Stomach (tissue), 9 donors: ENCODE measurements around the gene ADAMTSL3. TPM values are rescaled to one million over a fixed set of nuclear protein-coding genes. Genes with fewer than 3 reads are reported as not detected.

Experiments
- DNase-seq, 2 donors: peaks; one replicate each; pipeline versions ENCODE4 v3.0.0 to v3.0.0-alpha.2; 2013 to 2019
- H3K27ac ChIP-seq, 5 donors: fragments of 200-600 bp in 4 of 5; sonication (generic) in 4 of 5; one replicate each; pipeline ENCODE4 v1.5.1; 2013 to 2019; ENCODE audit warnings: mild to moderate bottlenecking in 1 of 5, moderate library complexity in 1 of 5
- H3K27me3 ChIP-seq, 3 donors: fragments of 200-600 bp; sonication (generic); one replicate each; pipeline ENCODE4 v1.5.1; 2017 to 2019; ENCODE audit warnings: mixed run types in 1 of 3
- H3K36me3 ChIP-seq, 4 donors: fragments of 200-600 bp; sonication (generic); 1 replicate in 3 of 4; 2 replicates in 1 of 4; pipeline ENCODE4 v1.5.1; 2016 to 2019
- H3K4me1 ChIP-seq, 4 donors: fragments of 200-600 bp; sonication (generic); one replicate each; pipeline ENCODE4 v1.5.1; 2016 to 2019
- H3K4me3 ChIP-seq, 4 donors: fragments of 200-600 bp; sonication (generic) in 3 of 4; one replicate each; pipeline ENCODE4 v1.5.1; 2016 to 2019; ENCODE audit warnings: mild to moderate bottlenecking in 1 of 4
- H3K9me3 ChIP-seq, 4 donors: fragments of 200-600 bp; sonication (generic); one replicate each; pipeline ENCODE4 v1.5.1; 2016 to 2019
- EP300 ChIP-seq: sonication (generic); formaldehyde crosslinking; IDR thresholded peaks from one replicate; pipeline ENCODE4 v1.6.1; 2017; ENCODE audit warnings: antibody characterized with exemption
- POLR2A ChIP-seq, 4 donors: fragments of 450-650 bp; IDR thresholded peaks; one replicate each; pipeline ENCODE4 v1.6.1; 2016; ENCODE audit warnings: antibody characterized with exemption in 4 of 4, control low read depth in 2 of 4, mild to moderate bottlenecking in 1 of 4, moderate library complexity in 1 of 4
- POLR2AphosphoS5 ChIP-seq, 3 donors: sonication (generic); formaldehyde crosslinking; IDR thresholded peaks; one replicate each; pipeline ENCODE4 v1.6.1; 2016; ENCODE audit warnings: antibody characterized with exemption in 3 of 3
- WGBS, 5 donors: extraction: QIAGEN DNeasy Blood & Tissue Kit in 3 of 5; methylation state at CpG; one replicate each; pipeline versions ENCODE4 v1.1.5 to v1.1.7; 2013 to 2018; 5-methylcytosine and 5-hydroxymethylcytosine counted together
- intact Hi-C: fragments of 100-400 bp; cut with DNase I; formaldehyde crosslinking; loops from one replicate; pipeline ENCODE4 v1.15.1; 2023; ENCODE audit warnings: low total_unique reads
- polyA plus RNA-seq, 3 donors: library from polyadenylated mRNA; stranded (reverse); fragments of 200-250 nt; gene quantifications; one replicate each; pipeline ENCODE4 v1.2.3, GENCODE V29; 2013
- total RNA-seq, 5 donors: library from RNA; depleted of rRNA; stranded (reverse); fragments of >200 nt; gene quantifications; one replicate each; pipeline versions ENCODE4 v1.1.0 to v1.2.3, GENCODE V29; 2014 to 2016
- TF ChIP-seq, protein P1 (sequence below), 7 experiments: fragments of 450-650 bp in 4 of 7; fragments of 200-600 bp in 3 of 7; sonication (generic) in 3 of 7; IDR thresholded peaks; one replicate each; pipeline ENCODE4 v1.5.1; 2016 to 2019; ENCODE audit warnings: antibody characterized with exemption in 7 of 7, control low read depth in 2 of 7, mild to moderate bottlenecking in 1 of 7
- donor health status: healthy with polysubstance abuse.
- donor health status: Bipolar disorder and iron deficiency.
- donor health status: healthy.

ADAMTSL3 gene
- total and polyA plus RNA-seq, 8 donors, result 1.1 to 54.9 (median 6.0) TPM

GRCh38 chr15:83717010-83717409 is 63.1 kb downstream of the ADAMTSL3 start:
- no peaks in the 10 kb centered on the region for H3K27me3 ChIP-seq
- H3K4me3 ChIP-seq, result no peak overlapping the region
- intact Hi-C loops, result no loop called here
- no peaks in the 10 kb centered on the region for H3K4me1 ChIP-seq
- TF ChIP-seq POLR2A (IDR thresholded peaks at IDR 0.05) (no peak), POLR2AphosphoS5 (IDR thresholded peaks at IDR 0.05) (no peak), EP300 (no peak)
- TF ChIP-seq, protein P1, sequence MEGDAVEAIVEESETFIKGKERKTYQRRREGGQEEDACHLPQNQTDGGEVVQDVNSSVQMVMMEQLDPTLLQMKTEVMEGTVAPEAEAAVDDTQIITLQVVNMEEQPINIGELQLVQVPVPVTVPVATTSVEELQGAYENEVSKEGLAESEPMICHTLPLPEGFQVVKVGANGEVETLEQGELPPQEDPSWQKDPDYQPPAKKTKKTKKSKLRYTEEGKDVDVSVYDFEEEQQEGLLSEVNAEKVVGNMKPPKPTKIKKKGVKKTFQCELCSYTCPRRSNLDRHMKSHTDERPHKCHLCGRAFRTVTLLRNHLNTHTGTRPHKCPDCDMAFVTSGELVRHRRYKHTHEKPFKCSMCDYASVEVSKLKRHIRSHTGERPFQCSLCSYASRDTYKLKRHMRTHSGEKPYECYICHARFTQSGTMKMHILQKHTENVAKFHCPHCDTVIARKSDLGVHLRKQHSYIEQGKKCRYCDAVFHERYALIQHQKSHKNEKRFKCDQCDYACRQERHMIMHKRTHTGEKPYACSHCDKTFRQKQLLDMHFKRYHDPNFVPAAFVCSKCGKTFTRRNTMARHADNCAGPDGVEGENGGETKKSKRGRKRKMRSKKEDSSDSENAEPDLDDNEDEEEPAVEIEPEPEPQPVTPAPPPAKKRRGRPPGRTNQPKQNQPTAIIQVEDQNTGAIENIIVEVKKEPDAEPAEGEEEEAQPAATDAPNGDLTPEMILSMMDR (IDR thresholded peaks at IDR 0.05), result no peak
- no peak for DNase-seq
- no peaks in the 10 kb centered on the region for H3K36me3 ChIP-seq
- no peaks in the 10 kb centered on the region for H3K9me3 ChIP-seq
- no peak overlapping the region for H3K27ac ChIP-seq

DNA sequence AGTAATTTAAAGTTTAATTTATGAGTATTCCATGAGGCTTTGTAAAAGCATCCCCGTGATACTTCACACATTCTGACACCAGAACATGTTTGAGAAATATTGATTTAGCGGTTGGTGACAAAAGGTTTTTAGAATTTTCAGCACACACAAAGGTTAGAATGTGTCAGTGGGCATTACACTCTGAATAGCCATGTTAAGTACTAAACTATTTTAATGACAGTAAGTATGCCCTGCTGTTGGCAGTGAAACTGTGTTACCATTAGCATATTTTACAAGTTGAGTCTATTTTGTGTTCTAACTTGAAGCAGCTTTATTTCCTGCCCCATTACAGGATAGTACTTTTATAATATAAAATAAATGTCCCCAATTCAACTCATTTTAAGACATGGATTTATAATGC is 66.5 kb downstream of the ADAMTSL3 start:
- H3K27me3 ChIP-seq, result no peaks in the 10 kb centered on the region
- no peak overlapping the region for H3K4me3 ChIP-seq
- WGBS, 5 donors, result 80 to 90% (median 84%) methylated on average over 2 of the region's 2 CpGs
- no peaks in the 10 kb centered on the region for H3K36me3 ChIP-seq
- no peaks in the 10 kb centered on the region for H3K9me3 ChIP-seq
- TF ChIP-seq POLR2AphosphoS5 (IDR thresholded peaks at IDR 0.05), result no peak
- TF ChIP-seq, protein P1 (IDR thresholded peaks at IDR 0.05), result no peak
- TF ChIP-seq POLR2A (IDR thresholded peaks at IDR 0.05), result no peak
- TF ChIP-seq EP300, result no peak
- intact Hi-C loops, result no loop called here
- H3K4me1 ChIP-seq, result no peaks in the 10 kb centered on the region
- no peak overlapping the region for H3K27ac ChIP-seq
- no peak for DNase-seq

DNA sequence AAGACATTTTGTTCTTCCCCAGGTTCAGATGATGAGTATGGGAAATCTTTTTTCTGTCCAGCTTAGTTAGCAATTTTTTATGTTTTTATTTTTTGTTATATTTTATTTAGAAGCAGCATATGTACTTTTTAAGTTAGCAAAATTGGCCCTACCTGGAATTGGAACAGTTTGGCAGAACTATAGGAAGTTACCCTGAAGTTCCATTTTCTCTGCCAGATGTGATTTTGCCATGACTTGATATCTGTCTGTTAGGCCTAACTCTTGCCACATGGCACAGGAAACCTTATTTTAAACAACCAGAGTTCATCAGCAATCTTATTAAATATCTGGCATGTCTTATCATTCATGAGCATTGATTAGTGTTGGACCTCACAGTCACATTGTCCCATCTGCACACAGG is 67.1 kb downstream of the ADAMTSL3 start:
- intact Hi-C loops, result no loop called here
- no peak for DNase-seq
- H3K27ac ChIP-seq, result no peak overlapping the region
- H3K27me3 ChIP-seq, result no peaks in the 10 kb centered on the region
- no peaks in the 10 kb centered on the region for H3K36me3 ChIP-seq
- no peak overlapping the region for H3K4me3 ChIP-seq
- H3K9me3 ChIP-seq, result no peaks in the 10 kb centered on the region
- no peak for TF ChIP-seq EP300
- TF ChIP-seq, protein P1 (IDR thresholded peaks at IDR 0.05), result no peak
- TF ChIP-seq POLR2A (IDR thresholded peaks at IDR 0.05), result no peak
- no peak for TF ChIP-seq POLR2AphosphoS5 (IDR thresholded peaks at IDR 0.05)
- H3K4me1 ChIP-seq, result no peaks in the 10 kb centered on the region

GRCh38 chr15:83721981-83722380 is 68.1 kb downstream of the ADAMTSL3 start:
- intact Hi-C loops, result no loop called here
- Histone ChIP-seq H3K27me3 (no peaks in the 10 kb centered on the region), H3K27ac (no peak overlapping the region), H3K4me1 (no peaks in the 10 kb centered on the region), H3K36me3 (no peaks in the 10 kb centered on the region), H3K9me3 (no peaks in the 10 kb centered on the region), H3K4me3 (no peak overlapping the region)
- no peak for DNase-seq
- TF ChIP-seq EP300 (no peak), POLR2AphosphoS5 (IDR thresholded peaks at IDR 0.05) (no peak), POLR2A (IDR thresholded peaks at IDR 0.05) (no peak)
- TF ChIP-seq, protein P1 (IDR thresholded peaks at IDR 0.05), result no peak
- WGBS, 5 donors, result 61 to 83% (median 69%) methylated on average over 3 of the region's 3 CpGs

- intact Hi-C loops, result no loop called here
These were observed 69.3 kb downstream of the ADAMTSL3 start for GRCh38 chr15:83723216-83723615.

More at GRCh38 chr15:83723216-83723615, 69.3 kb downstream of the ADAMTSL3 start:
- Histone ChIP-seq H3K4me3 (no peak overlapping the region), H3K27ac (no peak overlapping the region), H3K27me3 (no peaks in the 10 kb centered on the region), H3K4me1 (no peaks in the 10 kb centered on the region), H3K36me3 (no peaks in the 10 kb centered on the region), H3K9me3 (no peaks in the 10 kb centered on the region)
- WGBS, 5 donors, result 47 to 70% (median 62%) methylated on average over 1 of the region's 1 CpG
- TF ChIP-seq POLR2AphosphoS5 (IDR thresholded peaks at IDR 0.05), result no peak
- TF ChIP-seq EP300, result no peak
- no peak for TF ChIP-seq POLR2A (IDR thresholded peaks at IDR 0.05)
- TF ChIP-seq, protein P1 (IDR thresholded peaks at IDR 0.05), result no peak
- no peak for DNase-seq
